ENCODE results near the gene GABRG3. TPM values are rescaled to one million over a fixed set of nuclear protein-coding genes. Genes with fewer than 3 reads are reported as not detected.

Gene GABRG3
- total and polyA plus RNA-seq, 9 of the 15 experiments (the other 6 are each of a cell fraction or from before 2014, with no cell fraction given): 4.0 to 15.1 (median 11.2) TPM

- TF ChIP-seq, protein P1, sequence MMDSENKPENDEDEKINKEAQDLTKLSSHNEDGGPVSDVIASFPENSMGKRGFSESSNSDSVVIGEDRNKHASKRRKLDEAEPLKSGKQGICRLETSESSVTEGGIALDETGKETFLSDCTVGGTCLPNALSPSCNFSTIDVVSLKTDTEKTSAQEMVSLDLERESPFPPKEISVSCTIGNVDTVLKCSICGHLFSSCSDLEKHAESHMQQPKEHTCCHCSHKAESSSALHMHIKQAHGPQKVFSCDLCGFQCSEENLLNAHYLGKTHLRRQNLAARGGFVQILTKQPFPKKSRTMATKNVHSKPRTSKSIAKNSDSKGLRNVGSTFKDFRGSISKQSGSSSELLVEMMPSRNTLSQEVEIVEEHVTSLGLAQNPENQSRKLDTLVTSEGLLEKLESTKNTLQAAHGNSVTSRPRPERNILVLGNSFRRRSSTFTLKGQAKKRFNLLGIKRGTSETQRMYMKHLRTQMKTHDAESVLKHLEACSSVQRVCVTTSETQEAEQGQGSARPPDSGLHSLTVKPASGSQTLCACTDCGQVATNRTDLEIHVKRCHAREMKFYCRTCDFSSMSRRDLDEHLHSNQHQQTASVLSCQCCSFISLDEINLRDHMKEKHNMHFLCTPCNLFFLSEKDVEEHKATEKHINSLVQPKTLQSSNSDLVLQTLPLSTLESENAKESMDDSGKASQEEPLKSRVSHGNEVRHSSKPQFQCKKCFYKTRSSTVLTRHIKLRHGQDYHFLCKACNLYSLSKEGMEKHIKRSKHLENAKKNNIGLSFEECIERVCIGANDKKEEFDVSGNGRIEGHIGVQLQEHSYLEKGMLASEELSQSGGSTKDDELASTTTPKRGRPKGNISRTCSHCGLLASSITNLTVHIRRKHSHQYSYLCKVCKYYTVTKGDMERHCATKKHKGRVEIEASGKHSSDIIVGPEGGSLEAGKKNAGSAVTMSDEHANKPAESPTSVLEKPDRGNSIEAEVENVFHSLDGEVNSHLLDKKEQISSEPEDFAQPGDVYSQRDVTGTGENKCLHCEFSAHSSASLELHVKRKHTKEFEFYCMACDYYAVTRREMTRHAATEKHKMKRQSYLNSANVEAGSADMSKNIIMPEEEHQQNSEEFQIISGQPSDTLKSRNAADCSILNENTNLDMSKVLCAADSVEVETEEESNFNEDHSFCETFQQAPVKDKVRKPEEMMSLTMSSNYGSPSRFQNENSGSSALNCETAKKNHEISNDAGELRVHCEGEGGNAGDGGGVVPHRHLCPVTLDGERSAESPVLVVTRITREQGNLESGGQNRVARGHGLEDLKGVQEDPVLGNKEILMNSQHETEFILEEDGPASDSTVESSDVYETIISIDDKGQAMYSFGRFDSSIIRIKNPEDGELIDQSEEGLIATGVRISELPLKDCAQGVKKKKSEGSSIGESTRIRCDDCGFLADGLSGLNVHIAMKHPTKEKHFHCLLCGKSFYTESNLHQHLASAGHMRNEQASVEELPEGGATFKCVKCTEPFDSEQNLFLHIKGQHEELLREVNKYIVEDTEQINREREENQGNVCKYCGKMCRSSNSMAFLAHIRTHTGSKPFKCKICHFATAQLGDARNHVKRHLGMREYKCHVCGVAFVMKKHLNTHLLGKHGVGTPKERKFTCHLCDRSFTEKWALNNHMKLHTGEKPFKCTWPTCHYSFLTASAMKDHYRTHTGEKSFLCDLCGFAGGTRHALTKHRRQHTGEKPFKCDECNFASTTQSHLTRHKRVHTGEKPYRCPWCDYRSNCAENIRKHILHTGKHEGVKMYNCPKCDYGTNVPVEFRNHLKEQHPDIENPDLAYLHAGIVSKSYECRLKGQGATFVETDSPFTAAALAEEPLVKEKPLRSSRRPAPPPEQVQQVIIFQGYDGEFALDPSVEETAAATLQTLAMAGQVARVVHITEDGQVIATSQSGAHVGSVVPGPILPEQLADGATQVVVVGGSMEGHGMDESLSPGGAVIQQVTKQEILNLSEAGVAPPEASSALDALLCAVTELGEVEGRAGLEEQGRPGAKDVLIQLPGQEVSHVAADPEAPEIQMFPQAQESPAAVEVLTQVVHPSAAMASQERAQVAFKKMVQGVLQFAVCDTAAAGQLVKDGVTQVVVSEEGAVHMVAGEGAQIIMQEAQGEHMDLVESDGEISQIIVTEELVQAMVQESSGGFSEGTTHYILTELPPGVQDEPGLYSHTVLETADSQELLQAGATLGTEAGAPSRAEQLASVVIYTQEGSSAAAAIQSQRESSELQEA (IDR thresholded peaks at IDR 0.05; ENCODE audit: low read depth): no peak
- no peak for TF ChIP-seq ESRRB (CRISPR knock-in tag; IDR thresholded peaks at IDR 0.05; ENCODE audit: borderline replicate concordance)
- TF ChIP-seq ZNF445 (CRISPR knock-in tag; IDR thresholded peaks at IDR 0.05; ENCODE audit: low read depth): no peak
- no peak for TF ChIP-seq ZBTB11 (CRISPR knock-in tag; IDR thresholded peaks at IDR 0.05)
- TF ChIP-seq SAFB (IDR thresholded peaks at IDR 0.05; ENCODE audit: borderline replicate concordance, low read depth, low read length): no peak
- TF ChIP-seq, protein P2, sequence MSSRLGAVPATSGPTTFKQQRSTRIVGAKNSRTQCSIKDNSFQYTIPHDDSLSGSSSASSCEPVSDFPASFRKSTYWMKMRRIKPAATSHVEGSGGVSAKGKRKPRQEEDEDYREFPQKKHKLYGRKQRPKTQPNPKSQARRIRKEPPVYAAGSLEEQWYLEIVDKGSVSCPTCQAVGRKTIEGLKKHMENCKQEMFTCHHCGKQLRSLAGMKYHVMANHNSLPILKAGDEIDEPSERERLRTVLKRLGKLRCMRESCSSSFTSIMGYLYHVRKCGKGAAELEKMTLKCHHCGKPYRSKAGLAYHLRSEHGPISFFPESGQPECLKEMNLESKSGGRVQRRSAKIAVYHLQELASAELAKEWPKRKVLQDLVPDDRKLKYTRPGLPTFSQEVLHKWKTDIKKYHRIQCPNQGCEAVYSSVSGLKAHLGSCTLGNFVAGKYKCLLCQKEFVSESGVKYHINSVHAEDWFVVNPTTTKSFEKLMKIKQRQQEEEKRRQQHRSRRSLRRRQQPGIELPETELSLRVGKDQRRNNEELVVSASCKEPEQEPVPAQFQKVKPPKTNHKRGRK (tag; IDR thresholded peaks at IDR 0.05): no peak
- TF ChIP-seq GATAD2B (IDR thresholded peaks at IDR 0.05; ENCODE audit: borderline replicate concordance): no peak
- no peak for TF ChIP-seq BMI1 (IDR thresholded peaks at IDR 0.05; ENCODE audit: low read length)
- no peak for TF ChIP-seq MBD2 (IDR thresholded peaks at IDR 0.05; ENCODE audit: borderline replicate concordance, low read depth)
- TF ChIP-seq TARDBP (IDR thresholded peaks at IDR 0.05): no peak
- TF ChIP-seq ZNF217 (CRISPR knock-in tag; IDR thresholded peaks at IDR 0.05): no peak
- no peak for TF ChIP-seq ZKSCAN1 (IDR thresholded peaks at IDR 0.05; ENCODE audit: low read depth, low read length)
- TF ChIP-seq ZFP91 (CRISPR knock-in tag; IDR thresholded peaks at IDR 0.05): no peak
- no peak for TF ChIP-seq GATAD2A (IDR thresholded peaks at IDR 0.05)
Measured at GRCh38 chr15:27468151-27468591, 497.2 kb downstream of the GABRG3 start (continued).

Measured in K562 (cell line).